ENCODE results near the gene PRAMEF5.
"Not testable (repeated sequence)": the region's sequence is repeated elsewhere in the genome, so short reads cannot be mapped to it uniquely, and the experiment has no call there.

PRAMEF5 gene

GRCh38 chr1:13231061-13231750 lies 22.8 kb upstream of the PRAMEF5 start:
- DNase-seq (ENCODE audit: extremely low read depth, insufficient read length); H3K27me3 ChIP-seq (replicated peaks; ENCODE audit: control insufficient read depth, insufficient read depth, low read length); H3K4me3 ChIP-seq (replicated peaks; ENCODE audit: low read depth, low read length); H3K36me3 ChIP-seq (ENCODE audit: control insufficient read depth, insufficient read depth, low read length): not testable (repeated sequence)

GRCh38 chr1:13232056-13232455 lies 21.9 kb upstream of the PRAMEF5 start:
- not testable (repeated sequence) for H3K4me3 ChIP-seq (replicated peaks; ENCODE audit: low read depth, low read length); H3K27me3 ChIP-seq (replicated peaks; ENCODE audit: control insufficient read depth, insufficient read depth, low read length); DNase-seq (ENCODE audit: extremely low read depth, insufficient read length); H3K36me3 ChIP-seq (ENCODE audit: control insufficient read depth, insufficient read depth, low read length)

- H3K27me3 ChIP-seq (replicated peaks; ENCODE audit: control insufficient read depth, insufficient read depth, low read length); H3K36me3 ChIP-seq (ENCODE audit: control insufficient read depth, insufficient read depth, low read length); DNase-seq (ENCODE audit: extremely low read depth, insufficient read length); H3K4me3 ChIP-seq (replicated peaks; ENCODE audit: low read depth, low read length): not testable (repeated sequence)
Measured at GRCh38 chr1:13234057-13234456, 19.9 kb upstream of the PRAMEF5 start.

GRCh38 chr1:13237572-13237971 lies 16.4 kb upstream of the PRAMEF5 start:
- not testable (repeated sequence) for H3K4me3 ChIP-seq (replicated peaks; ENCODE audit: low read depth, low read length); H3K36me3 ChIP-seq (ENCODE audit: control insufficient read depth, insufficient read depth, low read length); DNase-seq (ENCODE audit: extremely low read depth, insufficient read length); H3K27me3 ChIP-seq (replicated peaks; ENCODE audit: control insufficient read depth, insufficient read depth, low read length)

GRCh38 chr1:13239633-13240032 lies 14.4 kb upstream of the PRAMEF5 start:
- H3K36me3 ChIP-seq (ENCODE audit: control insufficient read depth, insufficient read depth, low read length); DNase-seq (ENCODE audit: extremely low read depth, insufficient read length); H3K27me3 ChIP-seq (replicated peaks; ENCODE audit: control insufficient read depth, insufficient read depth, low read length); H3K4me3 ChIP-seq (replicated peaks; ENCODE audit: low read depth, low read length): not testable (repeated sequence)

GRCh38 chr1:13243536-13244263 lies 10.3 kb upstream of the PRAMEF5 start:
- H3K36me3 ChIP-seq (ENCODE audit: control insufficient read depth, insufficient read depth, low read length); DNase-seq (ENCODE audit: extremely low read depth, insufficient read length); H3K4me3 ChIP-seq (replicated peaks; ENCODE audit: low read depth, low read length); H3K27me3 ChIP-seq (replicated peaks; ENCODE audit: control insufficient read depth, insufficient read depth, low read length): not testable (repeated sequence)

- H3K27me3 ChIP-seq (replicated peaks; ENCODE audit: control insufficient read depth, insufficient read depth, low read length); DNase-seq (ENCODE audit: extremely low read depth, insufficient read length); H3K4me3 ChIP-seq (replicated peaks; ENCODE audit: low read depth, low read length); H3K36me3 ChIP-seq (ENCODE audit: control insufficient read depth, insufficient read depth, low read length): not testable (repeated sequence)
Measured at GRCh38 chr1:13245841-13246553, 8.0 kb upstream of the PRAMEF5 start.

- not testable (repeated sequence) for H3K36me3 ChIP-seq (ENCODE audit: control insufficient read depth, insufficient read depth, low read length); DNase-seq (ENCODE audit: extremely low read depth, insufficient read length); H3K4me3 ChIP-seq (replicated peaks; ENCODE audit: low read depth, low read length); H3K27me3 ChIP-seq (replicated peaks; ENCODE audit: control insufficient read depth, insufficient read depth, low read length)
Measured at GRCh38 chr1:13246554-13246871, 7.5 kb upstream of the PRAMEF5 start.

GRCh38 chr1:13247122-13247521 lies 6.9 kb upstream of the PRAMEF5 start:
- H3K27me3 ChIP-seq (replicated peaks; ENCODE audit: control insufficient read depth, insufficient read depth, low read length); H3K36me3 ChIP-seq (ENCODE audit: control insufficient read depth, insufficient read depth, low read length); H3K4me3 ChIP-seq (replicated peaks; ENCODE audit: low read depth, low read length); DNase-seq (ENCODE audit: extremely low read depth, insufficient read length): not testable (repeated sequence)

GRCh38 chr1:13265124-13265523 lies 11.1 kb downstream of the PRAMEF5 start:
- H3K4me3 ChIP-seq (replicated peaks; ENCODE audit: low read depth, low read length); DNase-seq (ENCODE audit: extremely low read depth, insufficient read length); H3K36me3 ChIP-seq (ENCODE audit: control insufficient read depth, insufficient read depth, low read length); H3K27me3 ChIP-seq (replicated peaks; ENCODE audit: control insufficient read depth, insufficient read depth, low read length): not testable (repeated sequence)

- H3K36me3 ChIP-seq (ENCODE audit: control insufficient read depth, insufficient read depth, low read length); H3K27me3 ChIP-seq (replicated peaks; ENCODE audit: control insufficient read depth, insufficient read depth, low read length); DNase-seq (ENCODE audit: extremely low read depth, insufficient read length); H3K4me3 ChIP-seq (replicated peaks; ENCODE audit: low read depth, low read length): not testable (repeated sequence)
Measured at GRCh38 chr1:13277016-13277415, 23.0 kb downstream of the PRAMEF5 start.

- H3K27me3 ChIP-seq (replicated peaks; ENCODE audit: control insufficient read depth, insufficient read depth, low read length); DNase-seq (ENCODE audit: extremely low read depth, insufficient read length); H3K4me3 ChIP-seq (replicated peaks; ENCODE audit: low read depth, low read length); H3K36me3 ChIP-seq (ENCODE audit: control insufficient read depth, insufficient read depth, low read length): not testable (repeated sequence)
Measured at GRCh38 chr1:13279617-13280016, 25.6 kb downstream of the PRAMEF5 start.

GRCh38 chr1:13285037-13285436 lies 31.0 kb downstream of the PRAMEF5 start, which contains the start of gene PRAMEF8:
Gene PRAMEF8, minus strand, starts transcription at chr1:13285137. Its CDS starts 1,046 bp downstream, at chr1:13284091.
- not testable (repeated sequence) for DNase-seq (ENCODE audit: extremely low read depth, insufficient read length)

GRCh38 chr1:13289030-13289429 lies 35.0 kb downstream of the PRAMEF5 start:
- not testable (repeated sequence) for H3K4me3 ChIP-seq (replicated peaks; ENCODE audit: low read depth, low read length); H3K27me3 ChIP-seq (replicated peaks; ENCODE audit: control insufficient read depth, insufficient read depth, low read length); H3K36me3 ChIP-seq (ENCODE audit: control insufficient read depth, insufficient read depth, low read length); DNase-seq (ENCODE audit: extremely low read depth, insufficient read length)

More at GRCh38 chr1:13285037-13285436, 31.0 kb downstream of the PRAMEF5 start, which contains the start of gene PRAMEF8:
- not testable (repeated sequence) for H3K4me3 ChIP-seq (replicated peaks; ENCODE audit: low read depth, low read length); H3K27me3 ChIP-seq (replicated peaks; ENCODE audit: control insufficient read depth, insufficient read depth, low read length); H3K36me3 ChIP-seq (ENCODE audit: control insufficient read depth, insufficient read depth, low read length)

All from GM06990 (cell line).